ENCODE results near the gene SYT17. TPM values are rescaled to one million over a fixed set of nuclear protein-coding genes. Genes with fewer than 3 reads are reported as not detected.

The SYT17 gene
- total and polyA plus RNA-seq, 4 donors = 3.4 to 13.1 (median 8.6) TPM

GRCh38 chr16:19127674-19128131, 40.3 kb upstream of the SYT17 start:
- Histone ChIP-seq H3K36me3 (ENCODE audit: control insufficient read depth in 4 of 4, insufficient read depth in 4 of 4, low read length in 4 of 4) (no peaks in the 10 kb centered on the region), H3K9ac (ENCODE audit: insufficient read depth in 1 of 2, low read length in 2 of 2) (no peak overlapping the region), H3K27ac (ENCODE audit: low read depth in 1 of 2, low read length in 1 of 2) (peak overlapping the region in 1 of 2 donors; percentile 60), H3K9me3 (ENCODE audit: control insufficient read depth in 4 of 4, insufficient read depth in 3 of 4, low read length in 3 of 4) (peaks cover 0 to 2% (median 1%) of the 10 kb centered on the region in 4 donors), H3K4me3 (no peak overlapping the region), H3K27me3 (ENCODE audit: control insufficient read depth in 3 of 3, insufficient read depth in 3 of 3, low read length in 2 of 3) (no peaks in the 10 kb centered on the region), H3K4me1 (ENCODE audit: control insufficient read depth in 5 of 5, insufficient read depth in 5 of 5, low read length in 5 of 5) (peaks cover 8 to 19% (median 13%) of the 10 kb centered on the region in 5 donors)
- 37 to 60% methylated on average over 3 of the region's 3 CpGs for WGBS, 2 donors
- ATAC-seq (ENCODE audit: insufficient read depth, low FRiP score) (no peak), DNase-seq (no peak)
- TF ChIP-seq CTCF (IDR thresholded peaks at IDR 0.05; ENCODE audit: control extremely low read depth, extremely low read depth) = no peak

GRCh38 chr16:19128454-19129200, 39.4 kb upstream of the SYT17 start:
- 83 to 91% methylated on average over 7 of the region's 7 CpGs for WGBS, 2 donors
- Histone ChIP-seq H3K27ac (ENCODE audit: low read depth in 1 of 2, low read length in 1 of 2) (no peak overlapping the region), H3K36me3 (ENCODE audit: control insufficient read depth in 4 of 4, insufficient read depth in 4 of 4, low read length in 4 of 4) (no peaks in the 10 kb centered on the region), H3K9ac (ENCODE audit: insufficient read depth in 1 of 2, low read length in 2 of 2) (no peak overlapping the region), H3K4me1 (ENCODE audit: control insufficient read depth in 5 of 5, insufficient read depth in 5 of 5, low read length in 5 of 5) (peaks cover 8 to 19% (median 16%) of the 10 kb centered on the region in 5 donors), H3K9me3 (ENCODE audit: control insufficient read depth in 4 of 4, insufficient read depth in 3 of 4, low read length in 3 of 4) (peaks cover 0 to 2% (median 1%) of the 10 kb centered on the region in 4 donors), H3K27me3 (ENCODE audit: control insufficient read depth in 3 of 3, insufficient read depth in 3 of 3, low read length in 2 of 3) (no peaks in the 10 kb centered on the region), H3K4me3 (no peak overlapping the region)
- no peak for TF ChIP-seq CTCF (IDR thresholded peaks at IDR 0.05; ENCODE audit: control extremely low read depth, extremely low read depth)
- DNase-seq (no peak), ATAC-seq (ENCODE audit: insufficient read depth, low FRiP score) (no peak)

- 74% methylated on average over 7 of the region's 7 CpGs for WGBS, 2 donors
- no peaks in the 10 kb centered on the region for H3K27me3 ChIP-seq (ENCODE audit: control insufficient read depth in 3 of 3, insufficient read depth in 3 of 3, low read length in 2 of 3)
- H3K9me3 ChIP-seq (ENCODE audit: control insufficient read depth in 4 of 4, insufficient read depth in 3 of 4, low read length in 3 of 4) = peaks cover 0 to 2% (median 1%) of the 10 kb centered on the region in 4 donors
- no peak overlapping the region for H3K4me3 ChIP-seq
- peak overlapping the region in 1 of 2 donors; percentile 93 for H3K27ac ChIP-seq (ENCODE audit: low read depth in 1 of 2, low read length in 1 of 2)
- H3K4me1 ChIP-seq (ENCODE audit: control insufficient read depth in 5 of 5, insufficient read depth in 5 of 5, low read length in 5 of 5) = peaks cover 8 to 22% (median 16%) of the 10 kb centered on the region in 5 donors
- ATAC-seq (ENCODE audit: insufficient read depth, low FRiP score) (no peak), DNase-seq (no peak)
- no peaks in the 10 kb centered on the region for H3K36me3 ChIP-seq (ENCODE audit: control insufficient read depth in 4 of 4, insufficient read depth in 4 of 4, low read length in 4 of 4)
- no peak for TF ChIP-seq CTCF (IDR thresholded peaks at IDR 0.05; ENCODE audit: control extremely low read depth, extremely low read depth)
- peak overlapping the region in 1 of 2 donors; percentile 58 for H3K9ac ChIP-seq (ENCODE audit: insufficient read depth in 1 of 2, low read length in 2 of 2)
Observed at GRCh38 chr16:19130385-19130784, 37.7 kb upstream of the SYT17 start.

Data from lung (tissue), 12 donors.